Measurements from ENCODE around the gene KREMEN1. TPM values are rescaled to one million over a fixed set of nuclear protein-coding genes. Genes with fewer than 3 reads are reported as not detected.

KREMEN1 gene
- total and polyA plus RNA-seq, 10 of the 15 experiments (the other 5 are each of a cell fraction or from before 2014, with no cell fraction given) = 0.10 to 2.5 (median 0.20) TPM; not detected in 1

DNA sequence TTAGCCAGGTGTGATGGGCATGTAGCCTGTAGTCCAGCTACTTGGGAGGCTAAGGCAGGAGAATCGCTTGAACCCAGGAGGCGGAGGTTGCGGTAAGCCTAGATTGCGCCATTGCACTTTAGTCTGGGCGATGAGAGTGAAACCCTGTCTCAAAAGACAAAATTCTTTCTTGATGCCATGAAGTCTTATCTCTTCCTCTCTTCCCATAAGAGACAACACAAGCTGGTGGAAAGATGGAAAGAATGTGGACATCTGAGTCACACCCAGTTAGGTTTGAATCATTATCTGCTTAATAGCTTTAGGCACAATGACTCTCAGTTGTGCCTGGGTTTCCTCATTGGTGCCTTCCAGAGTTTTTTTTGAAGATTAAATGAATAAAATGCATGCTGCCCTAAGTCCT is 35.3 kb downstream of the KREMEN1 start:
- no peaks in the 10 kb centered on the region for H3K36me3 ChIP-seq (ENCODE audit: control insufficient read depth in 2 of 2, insufficient read depth in 2 of 2, low read length in 1 of 2)
- no peak overlapping the region for H2AFZ ChIP-seq (ENCODE audit: control insufficient read depth, low read depth, low read length)
- no peak overlapping the region for H3K9ac ChIP-seq (ENCODE audit: control insufficient read depth, insufficient read depth, low read length)
- ChIA-PET SMC1A (ENCODE audit: uncharacterized antibody, unreplicated experiment) (no interaction called here), POLR2A (no interaction called here), RAD21 (ENCODE audit: unreplicated experiment) (interaction anchor here (0.8 kb wide), 1 partner anchor 46 kb away, joined by 3 read pairs; no protein-coding TSS in a partner anchor), CTCF (no interaction called here)
- TF ChIP-seq, protein P1, sequence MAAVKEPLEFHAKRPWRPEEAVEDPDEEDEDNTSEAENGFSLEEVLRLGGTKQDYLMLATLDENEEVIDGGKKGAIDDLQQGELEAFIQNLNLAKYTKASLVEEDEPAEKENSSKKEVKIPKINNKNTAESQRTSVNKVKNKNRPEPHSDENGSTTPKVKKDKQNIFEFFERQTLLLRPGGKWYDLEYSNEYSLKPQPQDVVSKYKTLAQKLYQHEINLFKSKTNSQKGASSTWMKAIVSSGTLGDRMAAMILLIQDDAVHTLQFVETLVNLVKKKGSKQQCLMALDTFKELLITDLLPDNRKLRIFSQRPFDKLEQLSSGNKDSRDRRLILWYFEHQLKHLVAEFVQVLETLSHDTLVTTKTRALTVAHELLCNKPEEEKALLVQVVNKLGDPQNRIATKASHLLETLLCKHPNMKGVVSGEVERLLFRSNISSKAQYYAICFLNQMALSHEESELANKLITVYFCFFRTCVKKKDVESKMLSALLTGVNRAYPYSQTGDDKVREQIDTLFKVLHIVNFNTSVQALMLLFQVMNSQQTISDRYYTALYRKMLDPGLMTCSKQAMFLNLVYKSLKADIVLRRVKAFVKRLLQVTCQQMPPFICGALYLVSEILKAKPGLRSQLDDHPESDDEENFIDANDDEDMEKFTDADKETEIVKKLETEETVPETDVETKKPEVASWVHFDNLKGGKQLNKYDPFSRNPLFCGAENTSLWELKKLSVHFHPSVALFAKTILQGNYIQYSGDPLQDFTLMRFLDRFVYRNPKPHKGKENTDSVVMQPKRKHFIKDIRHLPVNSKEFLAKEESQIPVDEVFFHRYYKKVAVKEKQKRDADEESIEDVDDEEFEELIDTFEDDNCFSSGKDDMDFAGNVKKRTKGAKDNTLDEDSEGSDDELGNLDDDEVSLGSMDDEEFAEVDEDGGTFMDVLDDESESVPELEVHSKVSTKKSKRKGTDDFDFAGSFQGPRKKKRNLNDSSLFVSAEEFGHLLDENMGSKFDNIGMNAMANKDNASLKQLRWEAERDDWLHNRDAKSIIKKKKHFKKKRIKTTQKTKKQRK (IDR thresholded peaks at IDR 0.05; ENCODE audit: low read depth, low read length) = no peak
- TF ChIP-seq EED (IDR thresholded peaks at IDR 0.05; ENCODE audit: low read depth) = no peak
- TF ChIP-seq ZSCAN29 (IDR thresholded peaks at IDR 0.05) = no peak
- no peak for TF ChIP-seq ZNF274 (IDR thresholded peaks at IDR 0.05; ENCODE audit: insufficient read depth, insufficient read length)
- FAIRE-seq (no peak), ATAC-seq (no peak), DNase-seq (ENCODE audit: low read depth, low spot score) (no peak)
- 81% methylated on average over 5 of the region's 5 CpGs for WGBS (ENCODE audit: insufficient coverage, insufficient replicate concordance, low lambda C conversion rate, missing lambda C conversion rate)
- no peak overlapping the region for H3K27ac ChIP-seq (ENCODE audit: control insufficient read depth, insufficient read depth)
- no peak overlapping the region for H3K4me2 ChIP-seq (ENCODE audit: control insufficient read depth, insufficient read depth)
- no peaks in the 10 kb centered on the region for H3K4me1 ChIP-seq (ENCODE audit: control insufficient read depth, insufficient read depth, low read length)
- no peaks in the 10 kb centered on the region; a peak in 1 of 4 replicates for H3K27me3 ChIP-seq (replicated peaks in 1 of 2; ENCODE audit: control insufficient read depth in 2 of 2, insufficient read depth in 2 of 2, low read length in 1 of 2)
- intact Hi-C loops (cut with micrococcal nuclease; ENCODE audit: unreplicated experiment) (no loop called here), in situ Hi-C loops (cut with MboI) (no loop called here)
- BruUV-seq (replicated peaks) = no TSS peak
- no peak overlapping the region for H3K4me3 ChIP-seq
- H3K79me2 ChIP-seq (ENCODE audit: control insufficient read depth, insufficient read depth, low read length) = no peaks in the 10 kb centered on the region
- H3K9me3 ChIP-seq (replicated peaks; ENCODE audit: control insufficient read depth, insufficient read depth, low read length) = no peaks in the 10 kb centered on the region
- H4K20me1 ChIP-seq (ENCODE audit: control insufficient read depth, insufficient read depth) = no peaks in the 10 kb centered on the region; the same call in 1 of the 2 replicates

DNA sequence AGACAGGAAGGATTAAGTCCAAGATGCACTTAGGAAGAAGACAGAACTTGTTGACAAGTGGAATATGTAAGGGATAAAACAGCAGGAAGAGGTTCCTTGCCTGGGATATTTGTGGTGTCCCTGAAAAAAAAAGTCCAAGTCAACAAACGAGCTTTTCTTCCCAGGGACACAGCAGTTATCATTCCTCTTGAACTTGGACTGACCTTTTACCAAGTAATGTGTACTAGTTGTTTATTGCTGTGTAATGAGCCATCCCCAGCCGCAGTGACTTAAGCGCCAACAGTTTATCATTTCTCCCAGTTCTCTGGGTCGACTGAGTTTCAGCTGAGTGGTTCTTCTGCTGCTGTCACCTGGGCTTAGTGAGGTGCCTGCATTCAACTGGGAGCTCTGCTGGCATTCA is 37.0 kb downstream of the KREMEN1 start:
- no peaks in the 10 kb centered on the region; the same call in 1 of the 2 replicates for H4K20me1 ChIP-seq (ENCODE audit: control insufficient read depth, insufficient read depth)
- H3K9me3 ChIP-seq (replicated peaks; ENCODE audit: control insufficient read depth, insufficient read depth, low read length) = no peaks in the 10 kb centered on the region
- RAD21 ChIA-PET (ENCODE audit: unreplicated experiment) = no interaction called here
- H3K4me2 ChIP-seq (ENCODE audit: control insufficient read depth, insufficient read depth) = no peak overlapping the region
- no peaks in the 10 kb centered on the region; a peak in 1 of 4 replicates for H3K27me3 ChIP-seq (replicated peaks in 1 of 2; ENCODE audit: control insufficient read depth in 2 of 2, insufficient read depth in 2 of 2, low read length in 1 of 2)
- intact Hi-C loops (cut with micrococcal nuclease; ENCODE audit: unreplicated experiment) = no loop called here
- no peaks in the 10 kb centered on the region for H3K36me3 ChIP-seq (ENCODE audit: control insufficient read depth in 2 of 2, insufficient read depth in 2 of 2, low read length in 1 of 2)
- ATAC-seq = no peak
- no peak overlapping the region for H3K4me3 ChIP-seq
- FAIRE-seq = no peak
- POLR2A ChIA-PET = no interaction called here
- no peak overlapping the region for H3K27ac ChIP-seq (ENCODE audit: control insufficient read depth, insufficient read depth)
- WGBS (ENCODE audit: insufficient coverage, insufficient replicate concordance, low lambda C conversion rate, missing lambda C conversion rate) = 38% methylated on average over 4 of the region's 4 CpGs
- H2AFZ ChIP-seq (ENCODE audit: control insufficient read depth, low read depth, low read length) = no peak overlapping the region
- DNase-seq (ENCODE audit: low read depth, low spot score) = no peak
- SMC1A ChIA-PET (ENCODE audit: uncharacterized antibody, unreplicated experiment) = no interaction called here
- CTCF ChIA-PET = interaction anchor here (4.9 kb wide), 1 partner anchor 44 kb away, joined by 14 read pairs; no protein-coding TSS in a partner anchor
- H3K79me2 ChIP-seq (ENCODE audit: control insufficient read depth, insufficient read depth, low read length) = no peaks in the 10 kb centered on the region
- no peak overlapping the region for H3K9ac ChIP-seq (ENCODE audit: control insufficient read depth, insufficient read depth, low read length)
- H3K4me1 ChIP-seq (ENCODE audit: control insufficient read depth, insufficient read depth, low read length) = no peaks in the 10 kb centered on the region
- no TSS peak for BruUV-seq (replicated peaks)
- in situ Hi-C loops (cut with MboI) = no loop called here
- TF ChIP-seq, protein P2, sequence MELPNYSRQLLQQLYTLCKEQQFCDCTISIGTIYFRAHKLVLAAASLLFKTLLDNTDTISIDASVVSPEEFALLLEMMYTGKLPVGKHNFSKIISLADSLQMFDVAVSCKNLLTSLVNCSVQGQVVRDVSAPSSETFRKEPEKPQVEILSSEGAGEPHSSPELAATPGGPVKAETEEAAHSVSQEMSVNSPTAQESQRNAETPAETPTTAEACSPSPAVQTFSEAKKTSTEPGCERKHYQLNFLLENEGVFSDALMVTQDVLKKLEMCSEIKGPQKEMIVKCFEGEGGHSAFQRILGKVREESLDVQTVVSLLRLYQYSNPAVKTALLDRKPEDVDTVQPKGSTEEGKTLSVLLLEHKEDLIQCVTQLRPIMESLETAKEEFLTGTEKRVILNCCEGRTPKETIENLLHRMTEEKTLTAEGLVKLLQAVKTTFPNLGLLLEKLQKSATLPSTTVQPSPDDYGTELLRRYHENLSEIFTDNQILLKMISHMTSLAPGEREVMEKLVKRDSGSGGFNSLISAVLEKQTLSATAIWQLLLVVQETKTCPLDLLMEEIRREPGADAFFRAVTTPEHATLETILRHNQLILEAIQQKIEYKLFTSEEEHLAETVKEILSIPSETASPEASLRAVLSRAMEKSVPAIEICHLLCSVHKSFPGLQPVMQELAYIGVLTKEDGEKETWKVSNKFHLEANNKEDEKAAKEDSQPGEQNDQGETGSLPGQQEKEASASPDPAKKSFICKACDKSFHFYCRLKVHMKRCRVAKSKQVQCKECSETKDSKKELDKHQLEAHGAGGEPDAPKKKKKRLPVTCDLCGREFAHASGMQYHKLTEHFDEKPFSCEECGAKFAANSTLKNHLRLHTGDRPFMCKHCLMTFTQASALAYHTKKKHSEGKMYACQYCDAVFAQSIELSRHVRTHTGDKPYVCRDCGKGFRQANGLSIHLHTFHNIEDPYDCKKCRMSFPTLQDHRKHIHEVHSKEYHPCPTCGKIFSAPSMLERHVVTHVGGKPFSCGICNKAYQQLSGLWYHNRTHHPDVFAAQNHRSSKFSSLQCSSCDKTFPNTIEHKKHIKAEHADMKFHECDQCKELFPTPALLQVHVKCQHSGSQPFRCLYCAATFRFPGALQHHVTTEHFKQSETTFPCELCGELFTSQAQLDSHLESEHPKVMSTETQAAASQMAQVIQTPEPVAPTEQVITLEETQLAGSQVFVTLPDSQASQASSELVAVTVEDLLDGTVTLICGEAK (IDR thresholded peaks at IDR 0.05; ENCODE audit: borderline replicate concordance) = no peak
- TF ChIP-seq ZZZ3 (IDR thresholded peaks at IDR 0.05; ENCODE audit: control insufficient read depth, insufficient read length, low read depth) = no peak
- TF ChIP-seq FOS (IDR thresholded peaks at IDR 0.05; ENCODE audit: borderline replicate concordance, extremely low read depth, insufficient read length) = no peak
- TF ChIP-seq BHLHE40 (IDR thresholded peaks at IDR 0.05; ENCODE audit: borderline replicate concordance in 1 of 2, low read depth in 2 of 2, low read length in 1 of 2) = no peak
- no peak for TF ChIP-seq HDGF (IDR thresholded peaks at IDR 0.05)
- no peak for TF ChIP-seq CHD1 (IDR thresholded peaks at IDR 0.05; ENCODE audit: low read depth, low read length)
- TF ChIP-seq RELA (IDR thresholded peaks at IDR 0.05; ENCODE audit: borderline replicate concordance, partially characterized antibody) = no peak
